Muscle of arm (tissue), 12 donors: ENCODE data around the gene NF1. TPM values are rescaled to one million over a fixed set of nuclear protein-coding genes. Genes with fewer than 3 reads are reported as not detected.
A peak's percentile ranks its signal among the peaks of the same experiment; 100 is the strongest.
"Not testable (repeated sequence)": the region's sequence is repeated elsewhere in the genome, so short reads cannot be mapped to it uniquely, and the experiment has no call there.

Source experiments
- DNase-seq: peaks from one replicate; pipeline ENCODE4 v3.0.0-alpha.2; 2013
- polyA plus RNA-seq, 12 donors: library from polyadenylated mRNA; unstranded; fragments of 120-200 nt; gene quantifications; one replicate each; pipeline ENCODE4 v1.2.1, GENCODE V29; 2013; ENCODE audit not compliant: insufficient read length in 12 of 12

The NF1 gene
- polyA plus RNA-seq, 12 donors: 19.7 to 68.3 (median 26.6) TPM

DNA sequence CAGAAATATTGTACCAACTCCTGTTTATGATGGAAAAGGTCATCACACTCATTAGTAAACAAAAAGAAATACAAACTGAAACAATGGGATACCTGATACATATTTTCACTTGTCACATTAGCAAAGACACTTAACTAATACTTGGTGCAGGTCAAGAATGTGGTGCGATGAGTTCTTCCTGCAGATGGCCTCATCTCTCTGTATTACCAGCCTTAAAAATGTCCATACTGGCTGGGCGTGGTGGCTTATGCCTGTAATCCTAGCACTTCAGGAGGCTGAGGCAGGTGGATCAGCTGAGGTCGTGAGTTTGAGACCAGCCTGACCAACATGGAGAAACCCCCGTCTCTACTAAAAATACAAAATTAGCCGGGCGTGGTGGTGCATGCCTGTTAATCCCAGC, 288.7 kb downstream of the NF1 start:
- not testable (repeated sequence) for DNase-seq

DNA sequence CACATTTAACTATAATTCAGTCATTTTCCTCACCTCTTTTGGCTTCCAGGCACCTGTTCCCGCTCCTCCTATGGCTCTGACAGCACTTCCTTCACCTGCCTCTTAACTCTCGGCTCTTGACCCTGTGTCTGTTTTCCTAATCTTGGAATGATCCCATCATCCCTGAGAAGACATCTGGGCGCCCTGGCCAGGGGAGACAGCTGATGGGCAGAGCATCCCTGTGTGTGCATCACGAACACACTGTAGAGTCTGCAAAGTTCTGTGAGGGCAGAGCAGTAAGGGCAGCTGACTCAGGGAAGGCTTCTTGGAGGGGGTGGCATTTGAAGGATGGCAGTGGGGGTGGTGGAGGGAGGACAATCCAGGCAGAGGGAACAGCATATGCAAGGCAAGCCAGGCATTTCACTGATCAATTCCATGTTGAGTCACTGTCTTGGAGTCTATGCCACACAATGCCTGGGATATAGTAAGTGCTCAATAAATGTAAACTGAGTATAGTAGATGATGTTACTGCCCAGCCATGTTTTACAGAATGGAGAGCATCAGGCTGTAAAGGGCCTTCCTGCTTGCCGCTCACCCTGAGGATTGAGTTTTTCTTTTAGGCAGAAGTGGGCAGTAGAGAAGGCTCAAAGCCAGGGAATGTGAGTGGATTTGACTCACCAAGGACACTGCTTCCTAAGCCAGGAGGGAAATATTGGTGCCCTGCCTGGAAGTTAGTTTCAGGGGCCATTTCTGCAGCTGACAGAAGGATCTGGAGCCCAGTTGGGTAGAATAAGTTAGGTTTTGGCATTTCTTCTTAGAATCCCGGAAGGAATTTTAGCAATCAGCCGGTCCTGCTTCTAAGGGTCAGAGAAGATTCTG, 290.9 kb downstream of the NF1 start:
- no peak for DNase-seq

DNA sequence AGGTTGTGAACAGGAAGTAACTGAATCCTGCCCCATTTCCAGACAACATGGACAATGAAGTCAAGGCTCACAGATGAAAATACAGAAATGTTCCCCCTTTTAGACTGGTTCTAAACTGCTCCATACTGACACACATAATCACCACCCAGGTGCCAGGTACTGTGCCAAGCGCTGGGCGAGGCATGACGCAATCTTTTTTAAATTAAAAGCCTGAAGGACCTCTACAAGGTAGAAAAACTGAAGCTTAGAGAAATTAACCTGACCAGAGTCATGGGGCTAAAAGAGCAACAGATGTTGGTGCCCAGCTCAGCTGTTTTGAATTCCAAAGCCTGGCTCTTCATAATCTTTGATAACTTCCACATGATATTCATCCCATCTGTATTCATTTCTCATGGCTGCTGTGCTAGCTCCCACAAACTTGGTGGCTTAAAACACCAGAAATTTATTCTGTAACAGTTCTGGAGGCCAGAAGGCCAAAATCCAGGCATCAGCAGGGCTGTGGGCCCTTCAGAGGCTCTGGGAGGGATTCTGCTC, 291.8 kb downstream of the NF1 start:
- DNase-seq: no peak

DNA sequence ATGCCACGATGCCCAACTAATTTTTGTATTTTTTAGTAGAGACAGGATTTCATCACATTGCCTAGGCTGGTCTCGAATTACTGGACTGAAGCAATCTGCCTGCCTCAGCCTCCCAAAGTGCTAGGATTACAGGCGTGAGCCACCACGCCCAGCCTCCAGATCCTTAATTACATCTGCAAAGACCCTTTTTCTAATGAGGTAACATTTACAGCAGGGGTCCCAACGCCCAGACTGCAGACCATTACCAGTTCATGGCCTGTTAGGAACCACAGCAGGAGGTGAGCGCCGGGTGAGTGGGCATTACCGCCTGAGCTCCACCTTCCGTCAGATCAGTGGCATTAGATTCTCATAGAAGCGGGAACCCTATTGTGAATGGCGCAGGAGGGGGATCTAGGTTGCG, 292.7 kb downstream of the NF1 start:
- DNase-seq: no peak

DNA sequence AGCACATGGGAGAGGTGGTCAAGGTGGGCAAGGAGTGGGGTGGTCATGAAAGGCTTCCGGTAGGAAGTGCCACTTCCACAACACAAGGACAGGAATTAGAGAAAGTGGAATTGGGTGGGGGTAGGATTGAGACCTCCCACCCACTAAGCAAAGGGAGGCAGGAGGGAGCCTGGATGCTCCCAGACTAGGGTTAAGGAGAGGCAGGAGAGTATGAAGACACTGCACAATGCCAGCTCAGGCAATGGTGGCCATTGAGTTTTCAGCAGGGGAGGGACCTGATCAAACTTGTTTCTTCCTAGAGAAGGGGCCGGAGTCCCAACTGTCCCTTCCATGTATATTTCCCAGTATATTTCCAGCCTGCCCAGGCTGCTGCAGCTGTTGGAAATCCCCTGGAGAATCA, 293.6 kb downstream of the NF1 start:
- no peak for DNase-seq

DNA sequence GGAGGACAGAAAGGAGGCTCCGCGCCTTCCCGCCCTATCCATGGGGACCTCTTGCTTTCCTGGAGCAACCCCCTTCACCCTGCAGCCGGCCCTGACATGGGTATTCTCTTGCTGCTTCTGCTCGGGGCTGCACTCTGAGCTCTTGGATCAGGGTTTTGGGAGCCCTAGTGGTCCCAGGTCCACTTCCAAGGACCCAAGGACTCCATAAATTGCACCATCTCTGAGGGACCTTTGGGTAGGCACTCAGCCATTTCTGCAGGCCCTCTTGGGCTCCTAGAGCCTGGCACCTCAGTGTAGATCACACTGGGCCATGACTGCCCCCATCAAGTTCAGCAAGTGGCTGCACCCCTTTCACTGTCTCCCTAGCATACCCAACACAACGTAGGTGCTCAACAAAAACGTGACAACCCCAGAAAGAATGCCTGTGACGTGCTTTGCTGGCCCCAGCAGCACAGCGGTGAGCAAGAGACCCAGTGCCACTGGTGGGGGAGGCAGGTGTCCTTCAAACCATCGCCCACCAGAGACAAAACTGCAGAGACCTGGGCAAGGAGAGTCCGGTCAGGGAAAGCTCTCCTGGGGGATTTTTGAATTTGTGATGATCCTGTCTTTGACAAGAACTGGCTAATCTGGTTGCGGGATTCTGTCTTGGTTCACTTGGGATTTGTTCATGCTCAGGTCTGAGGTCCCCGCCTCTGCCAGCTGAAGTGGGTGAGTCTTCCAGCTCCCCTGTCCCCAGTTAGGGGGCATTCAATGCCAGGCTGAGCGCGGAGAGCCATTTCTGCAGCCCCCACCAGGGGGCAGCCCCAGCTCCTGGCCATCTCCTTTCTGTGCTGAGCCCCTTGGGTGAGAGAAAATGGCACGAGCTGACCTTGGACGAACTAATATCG, 294.2 kb downstream of the NF1 start:
- no peak for DNase-seq

DNA sequence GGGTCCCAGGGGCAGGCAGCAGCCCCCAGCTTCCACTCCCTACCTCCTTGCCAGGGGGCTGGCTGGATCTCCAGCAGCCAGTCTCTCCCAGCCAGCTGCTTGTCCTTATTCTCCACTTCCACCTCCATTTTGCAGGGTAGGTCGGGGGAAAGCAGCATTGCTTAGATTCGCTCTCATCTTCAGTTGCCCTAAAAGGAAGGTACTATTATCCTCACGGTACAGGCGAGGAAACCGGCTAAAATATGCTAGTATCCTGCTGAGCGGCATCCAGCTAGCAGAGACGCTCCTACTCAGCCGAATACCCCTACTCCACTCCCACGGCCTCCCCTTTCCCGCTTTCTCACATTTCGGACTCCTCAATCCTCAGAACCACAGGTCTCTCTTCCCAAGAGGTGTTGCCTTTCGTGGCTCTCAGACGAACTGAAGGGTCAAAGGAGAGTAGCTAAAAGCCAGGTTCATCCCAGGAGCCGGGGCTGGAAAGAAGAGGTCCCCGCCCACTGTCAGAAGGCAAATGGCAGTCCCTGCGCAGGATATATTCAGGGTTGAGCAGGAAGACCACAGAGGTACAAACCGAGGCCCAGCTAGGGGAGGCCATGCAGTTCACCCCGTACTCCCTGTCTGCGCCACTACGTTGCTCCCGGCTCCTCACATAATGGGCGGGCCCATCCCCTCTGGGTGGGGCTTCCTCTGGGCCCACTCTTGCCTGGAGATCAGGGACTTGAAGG, 295.0 kb downstream of the NF1 start:
- no peak for DNase-seq

DNA sequence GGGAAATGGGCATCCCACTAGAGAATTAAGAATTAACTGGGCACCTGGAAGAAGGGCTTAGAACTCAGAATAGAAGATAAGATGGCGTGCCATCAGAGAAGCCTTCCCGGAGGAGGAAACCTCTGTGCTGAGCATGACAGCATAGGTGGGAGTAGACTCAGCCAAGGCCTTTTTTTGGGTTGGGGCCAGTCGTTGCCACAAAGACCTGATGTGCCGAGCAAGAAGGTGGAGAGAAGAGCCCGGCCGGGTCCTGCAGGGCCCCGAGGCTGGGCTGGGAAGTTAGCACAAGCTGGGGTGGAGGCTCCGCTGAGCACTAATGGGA, 295.6 kb downstream of the NF1 start:
- DNase-seq: no peak

DNA sequence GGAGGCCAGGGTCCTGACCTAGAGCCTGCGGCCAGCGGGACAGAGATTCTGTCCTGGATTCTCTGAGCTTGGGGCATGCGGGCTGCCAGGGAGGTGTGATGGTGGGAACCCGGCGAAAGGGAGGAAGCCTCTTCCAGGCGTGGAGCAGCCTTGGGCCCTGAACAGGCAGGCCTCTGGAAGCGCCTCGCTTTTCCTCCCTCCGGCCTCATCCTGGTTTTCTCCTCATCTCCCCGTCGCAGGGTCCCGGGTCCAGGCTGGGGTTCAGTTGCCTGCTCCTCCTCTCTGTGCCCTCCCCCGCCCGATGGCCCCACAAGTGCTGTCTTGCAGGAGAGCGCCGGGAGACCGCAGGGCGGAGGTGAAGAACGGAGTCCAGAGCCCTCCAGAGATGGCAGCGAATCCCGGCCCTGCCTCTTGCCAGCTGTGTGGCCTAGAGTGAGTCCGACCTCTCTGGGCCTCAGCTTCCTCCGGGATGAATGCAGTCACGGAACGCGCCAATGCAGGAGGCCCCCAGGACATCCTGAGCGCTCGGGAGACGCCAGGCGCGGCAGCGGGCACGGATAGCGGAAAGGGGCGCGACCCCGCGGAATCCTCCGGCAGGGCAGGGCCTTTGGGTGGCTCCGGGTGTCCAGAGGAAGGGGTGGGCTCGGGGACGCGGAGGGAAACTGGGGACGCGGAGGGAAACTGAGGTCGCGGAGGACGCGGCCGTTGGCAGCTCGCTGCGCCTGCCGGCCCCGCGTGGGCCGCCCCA, 296.1 kb downstream of the NF1 start:
- DNase-seq: no peak

DNA sequence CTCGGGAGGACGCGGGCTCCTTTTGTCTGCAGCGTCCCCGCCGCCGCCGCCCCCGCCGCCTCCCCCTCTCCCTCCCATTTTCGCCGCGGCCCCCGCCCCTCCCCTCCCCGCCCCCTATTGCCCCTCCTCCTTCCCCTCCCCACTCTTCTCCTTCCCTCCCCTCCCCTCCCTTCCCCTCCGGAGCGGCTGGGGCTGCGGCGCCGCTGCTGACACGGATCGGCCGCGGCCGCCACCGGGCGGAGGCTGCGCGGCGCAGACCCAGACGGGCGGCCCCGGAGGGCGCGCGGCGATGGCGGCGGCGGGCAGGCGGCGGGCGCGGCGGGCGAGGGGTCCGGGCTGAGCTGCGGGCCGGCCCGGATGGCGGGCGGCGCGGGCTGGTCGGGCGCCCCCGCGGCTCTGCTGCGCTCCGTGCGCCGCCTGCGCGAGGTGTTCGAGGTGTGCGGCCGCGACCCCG, 296.7 kb downstream of the NF1 start, which contains the start of gene RAB11FIP4:
RAB11FIP4 (plus strand) TSS at position 180 of the 454 bp plus-strand sequence; CDS start at position 358, 178 bp downstream.
- DNase-seq: no peak

DNA sequence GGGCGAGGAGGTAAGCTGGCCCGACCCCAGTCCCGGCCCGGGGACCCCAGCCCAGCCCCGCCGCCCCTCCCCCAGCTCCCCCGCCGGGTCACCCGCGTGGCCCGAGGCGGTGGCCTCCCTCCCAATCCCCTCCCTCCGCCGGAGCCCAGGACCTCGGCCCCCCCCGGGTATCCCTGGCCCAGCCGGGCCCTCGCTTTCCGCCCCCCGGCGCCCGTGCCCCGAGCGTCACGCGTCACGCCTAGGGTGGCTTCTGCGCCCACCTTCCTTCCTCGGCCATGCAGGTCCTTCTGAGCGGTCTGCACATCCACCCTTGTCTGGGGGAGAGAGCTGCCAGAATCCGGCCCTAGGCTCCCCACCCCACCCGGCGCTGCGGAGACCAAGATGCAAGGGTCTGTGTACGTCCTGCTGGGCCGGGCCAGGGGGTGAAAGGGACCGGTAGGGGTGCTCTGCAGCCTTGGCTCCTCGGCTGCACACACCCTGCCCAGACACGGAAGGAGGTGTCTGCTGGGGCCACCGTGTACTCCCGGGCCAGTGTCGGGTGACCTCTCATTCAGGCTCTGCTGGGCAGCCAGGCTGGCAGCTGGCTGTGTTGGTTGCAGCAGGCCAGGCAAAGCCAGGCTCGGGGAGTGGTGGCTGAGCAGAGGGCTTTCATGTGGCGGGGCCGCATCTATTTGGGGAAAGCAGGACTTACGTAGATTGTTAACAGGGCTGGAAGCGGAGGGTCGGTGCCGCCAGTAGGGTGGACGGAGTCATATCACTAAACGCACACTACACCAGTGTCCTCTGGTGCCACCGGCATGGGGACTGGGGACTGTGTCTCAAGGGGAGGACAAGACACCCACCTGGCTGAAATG, 297.5 kb downstream of the NF1 start:
- DNase-seq: no peak

DNA sequence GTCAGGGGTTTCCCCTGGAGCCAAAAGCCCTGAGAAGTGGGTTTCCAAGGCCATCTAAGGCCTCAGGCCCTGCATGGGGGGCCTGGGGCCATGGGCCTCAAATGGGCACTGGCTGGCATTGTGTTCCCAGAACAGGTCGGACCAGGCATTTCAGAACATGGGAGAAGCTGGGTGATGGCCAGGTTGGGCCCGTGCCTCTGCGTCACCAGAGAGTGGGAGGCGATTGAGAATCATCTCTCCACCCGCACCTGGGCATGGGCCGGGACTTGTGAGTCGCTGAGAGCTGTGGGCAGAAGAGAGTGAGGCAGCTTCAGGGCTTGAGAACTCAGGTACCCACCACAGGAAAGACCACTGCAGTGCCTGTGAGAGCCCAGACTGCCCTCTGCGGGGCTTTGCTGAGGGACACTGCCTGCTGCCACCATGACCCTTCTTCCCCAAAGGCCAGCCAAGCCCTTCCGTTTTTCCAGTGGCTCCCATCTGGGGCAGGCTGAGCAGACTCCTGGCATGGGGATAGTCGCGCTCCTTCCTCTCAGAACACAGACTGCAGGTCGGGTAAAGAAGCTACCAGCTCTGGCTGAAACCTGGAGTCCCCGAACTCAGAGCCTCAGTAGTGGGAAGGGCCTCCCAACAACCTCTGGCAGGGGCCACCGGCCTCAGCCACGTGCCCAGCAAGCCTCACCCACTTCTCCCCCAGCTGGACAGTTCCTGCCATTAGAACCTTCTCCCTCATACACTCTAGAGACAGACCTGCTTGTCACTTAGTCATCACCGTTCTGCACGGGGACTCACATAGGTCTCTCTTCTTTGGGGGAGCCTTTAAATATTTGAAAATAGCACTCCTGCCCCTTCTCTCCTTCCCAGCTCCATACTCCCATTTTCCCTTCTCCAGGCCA, 298.3 kb downstream of the NF1 start:
- no peak for DNase-seq

DNA sequence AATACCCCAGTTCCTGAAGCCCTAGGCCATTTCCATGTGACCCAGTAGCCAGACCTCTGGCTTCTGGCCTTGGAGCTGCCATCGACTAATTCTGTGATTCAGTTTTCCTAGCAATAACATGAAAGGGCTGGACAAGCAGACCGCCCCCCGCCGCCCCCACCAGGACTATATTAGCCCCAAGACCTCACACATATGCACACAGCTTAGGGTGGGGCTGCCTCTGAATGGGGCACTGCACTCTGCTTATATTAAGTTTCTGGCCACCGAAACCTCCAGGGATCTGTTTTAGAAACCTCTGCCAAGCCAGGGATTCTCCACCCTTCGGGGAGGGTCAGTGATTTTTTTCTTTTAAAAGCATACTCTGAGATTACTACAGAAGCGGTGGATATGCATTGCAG, 299.0 kb downstream of the NF1 start:
- DNase-seq: no peak

DNA sequence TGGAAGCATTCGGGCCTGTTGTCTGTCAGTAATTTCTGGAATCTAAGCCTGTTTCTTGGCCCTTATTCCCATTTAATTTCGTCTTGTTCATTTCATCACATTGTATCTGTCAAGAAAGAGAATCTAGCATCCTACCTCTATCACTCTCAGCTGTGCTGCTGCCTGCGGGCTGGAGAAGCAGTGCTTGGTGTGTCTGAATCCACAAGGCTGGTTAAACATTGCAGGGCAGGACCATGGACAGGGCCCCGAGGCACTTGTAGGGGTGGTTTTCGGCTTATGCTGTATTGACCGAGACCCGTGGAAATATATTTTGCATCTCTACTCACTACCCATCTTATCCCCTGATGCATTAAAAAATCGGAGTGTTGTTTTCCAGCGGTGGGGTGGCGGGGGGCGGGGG, 299.8 kb downstream of the NF1 start:
- peak; percentile 85 for DNase-seq

DNA sequence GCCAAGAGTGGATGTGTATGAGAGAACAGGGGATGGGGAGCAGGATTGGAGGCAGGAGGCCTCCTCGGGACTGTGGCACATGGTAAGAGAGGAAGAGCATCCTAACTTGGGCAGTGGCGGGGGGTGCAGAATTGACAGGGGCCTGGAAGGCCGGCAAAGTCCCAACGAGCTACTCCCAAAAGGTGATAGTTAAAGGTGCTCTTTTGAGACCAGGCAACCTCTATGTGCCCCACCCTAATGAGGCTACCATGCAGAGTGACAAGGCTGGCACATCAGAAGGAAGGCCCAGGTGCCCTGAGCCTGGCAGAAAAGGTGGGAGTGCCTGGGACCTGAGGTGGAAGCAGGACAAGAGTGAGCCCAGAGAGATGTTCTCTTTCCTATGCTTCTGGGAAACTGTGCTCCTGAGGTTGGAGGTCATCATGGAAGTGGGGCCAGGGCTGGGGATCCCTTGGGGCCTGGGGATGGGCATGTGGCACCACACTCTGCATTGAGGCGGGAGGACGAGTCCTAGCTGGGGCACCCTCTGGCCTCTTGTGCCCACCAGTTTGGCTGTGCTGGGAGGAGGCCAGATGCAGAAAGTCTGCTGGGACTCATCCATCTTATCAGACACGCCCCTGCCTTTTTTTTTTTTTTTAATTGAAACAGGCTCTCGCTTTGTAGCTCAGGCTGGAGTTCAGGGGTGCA, 302.6 kb downstream of the NF1 start:
- DNase-seq: no peak

DNA sequence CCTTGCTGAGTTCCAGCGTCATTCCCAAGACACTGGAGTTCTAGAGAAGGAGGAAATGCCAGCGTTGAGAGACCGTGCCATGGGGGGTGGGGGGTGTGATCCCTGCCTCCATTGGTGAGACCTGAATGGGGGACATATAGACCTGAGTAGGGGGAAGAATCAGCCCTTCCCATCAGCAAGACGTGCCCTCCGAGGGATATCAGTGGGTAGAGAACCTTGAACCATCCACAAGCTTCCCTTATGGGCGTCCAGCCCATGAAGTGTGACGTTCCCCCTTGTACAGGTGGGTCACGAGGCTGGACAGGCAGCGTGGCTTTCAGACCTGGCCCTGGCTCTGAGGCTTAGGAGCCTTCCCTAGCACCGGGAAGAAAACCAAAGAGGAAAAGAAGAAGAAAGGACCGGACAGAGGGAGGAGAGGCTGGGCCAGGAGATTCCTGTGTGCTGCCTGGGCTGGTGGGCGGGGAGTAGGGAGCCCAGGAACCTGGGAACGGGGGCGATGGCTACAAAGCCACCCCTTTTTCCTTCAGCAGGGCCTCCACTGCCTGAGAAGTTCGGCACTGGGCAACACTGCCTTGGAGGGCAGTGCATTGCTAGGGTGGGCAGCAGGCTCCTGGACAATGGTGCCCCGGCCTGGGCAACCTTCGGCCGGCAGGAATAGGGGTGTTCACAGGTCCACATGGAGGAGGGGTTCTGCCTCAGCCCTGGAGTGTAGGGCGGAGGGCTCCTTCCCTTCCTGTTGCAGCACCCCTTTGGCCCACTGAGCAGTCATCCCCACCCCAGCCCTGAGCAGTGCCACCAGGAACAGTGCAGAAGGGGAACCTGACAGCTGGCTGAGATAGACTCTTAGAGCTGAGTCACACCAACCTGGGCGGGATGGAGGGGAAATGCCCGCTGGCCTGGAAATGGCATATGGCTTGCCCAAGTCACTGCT, 303.9 kb downstream of the NF1 start:
- DNase-seq: no peak

DNA sequence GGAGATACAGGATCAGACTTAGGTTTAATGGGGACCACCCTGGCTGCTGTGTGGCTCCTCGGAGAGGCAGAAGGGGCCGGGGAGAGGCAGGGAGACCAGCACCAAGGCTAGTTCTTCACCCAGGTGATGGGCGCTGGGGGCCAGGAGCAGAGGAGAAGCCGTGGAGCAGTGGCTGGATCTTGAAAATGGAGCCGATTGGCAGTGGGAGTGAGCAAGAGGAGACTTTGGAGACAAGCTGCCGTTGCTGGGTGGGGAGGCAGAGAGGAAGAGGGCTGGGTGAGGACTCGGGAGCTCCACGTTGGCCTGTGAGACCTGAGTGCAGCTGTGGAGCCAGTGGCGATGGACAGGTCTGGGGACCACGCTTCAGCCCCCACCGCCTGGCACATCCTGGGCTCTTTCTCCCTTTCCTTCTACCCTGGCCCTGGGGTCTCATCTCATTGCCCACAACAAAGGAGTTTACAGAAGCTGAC, 305.7 kb downstream of the NF1 start:
- DNase-seq: no peak
